GM15510 (cell line): ENCODE measurements around the gene NR6A1.

Experiments used
- POLR2A ChIP-seq: IDR thresholded peaks from 3 replicates; pipeline ENCODE4 v1.6.1; 2011; ENCODE audit warnings: borderline replicate concordance; ENCODE audit not compliant: insufficient read length; ENCODE audit errors: extremely low read depth

NR6A1 gene

DNA sequence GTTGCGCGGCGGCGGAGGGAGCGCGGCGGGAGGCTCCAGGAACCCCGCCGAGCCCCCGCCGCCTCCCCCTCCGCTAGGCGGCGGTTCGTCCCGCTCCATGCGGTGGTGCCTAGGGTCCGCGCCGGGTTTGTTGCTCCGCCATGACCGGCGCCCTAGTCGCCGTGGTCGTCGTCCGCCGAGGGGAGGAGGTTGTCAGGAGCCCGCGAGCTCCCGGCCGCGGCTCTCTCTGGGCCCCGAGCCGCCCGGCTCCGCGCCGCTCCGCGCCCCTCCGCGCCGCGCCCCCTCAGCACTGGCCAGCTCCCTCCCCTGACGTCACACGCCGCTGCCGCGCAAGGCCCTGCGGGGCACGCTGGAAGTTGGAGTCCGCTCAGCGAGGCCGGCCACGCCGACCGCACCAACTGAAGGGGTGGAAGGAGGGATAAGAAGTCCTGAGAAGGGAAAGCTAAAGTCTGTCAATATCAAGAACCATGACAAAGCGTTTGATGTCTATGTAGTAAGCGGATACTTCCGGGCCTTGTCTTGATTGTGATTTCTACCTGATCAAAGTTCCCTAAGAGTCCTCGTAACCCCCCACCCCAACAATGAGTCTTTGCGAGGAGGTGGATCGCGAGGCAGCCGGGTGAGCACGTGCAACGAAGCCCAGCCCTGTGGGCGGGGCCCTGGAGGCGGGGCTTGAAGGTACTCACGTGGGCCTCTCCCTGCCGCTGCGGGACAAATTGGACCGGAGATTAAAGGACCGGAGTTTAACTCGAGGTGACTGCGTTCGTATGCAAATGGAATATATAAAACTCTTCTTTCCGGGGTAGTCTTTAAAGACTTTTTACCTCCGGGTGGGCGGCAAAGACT lies at the start of gene NR6A1:
Gene NR6A1 (minus strand): TSS at position 291 of the 846 bp plus-strand sequence.
- peak; percentile 53 for TF ChIP-seq POLR2A

DNA sequence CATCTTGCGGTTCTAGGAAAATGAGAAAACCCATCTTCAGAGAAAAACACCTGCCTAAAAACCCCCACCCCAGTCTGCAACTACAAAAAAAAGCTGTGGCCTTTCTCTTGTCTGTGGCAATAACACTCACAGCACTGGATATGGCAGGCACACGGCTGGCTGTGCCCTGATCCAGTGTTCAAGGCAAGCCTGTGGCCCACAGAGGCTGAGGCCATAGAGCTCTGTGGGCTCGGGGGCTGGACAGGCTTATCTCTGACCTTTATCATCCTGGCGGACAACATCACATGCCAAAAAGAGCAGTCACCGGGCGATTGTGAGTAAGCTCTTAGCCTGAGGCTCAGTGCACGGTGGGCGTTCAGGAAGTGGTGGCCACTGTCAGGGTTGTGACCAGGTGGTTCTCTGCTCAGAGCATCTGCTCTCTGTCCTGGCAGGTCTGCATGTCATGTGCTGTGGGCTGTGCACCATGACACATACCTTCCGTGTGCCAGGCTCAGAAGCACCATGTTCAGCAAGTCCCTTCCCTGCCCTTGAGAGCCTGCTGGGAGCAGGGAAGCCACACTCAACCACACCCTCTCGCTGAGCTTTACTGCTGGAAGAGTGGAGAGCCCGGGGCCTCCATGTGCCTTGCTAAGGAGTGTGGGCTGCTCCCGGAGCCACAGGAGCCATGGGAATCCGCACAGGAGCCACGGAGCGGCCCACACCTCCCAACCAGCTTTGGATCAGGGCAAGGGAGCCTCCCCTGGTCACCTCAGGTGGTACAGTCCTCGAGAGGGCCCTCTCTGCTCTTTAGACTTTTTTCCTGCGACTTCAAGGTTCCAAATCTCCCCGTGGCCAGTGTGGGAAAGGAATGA lies 47.5 kb upstream of the NR6A1 start:
- TF ChIP-seq POLR2A = no peak

DNA sequence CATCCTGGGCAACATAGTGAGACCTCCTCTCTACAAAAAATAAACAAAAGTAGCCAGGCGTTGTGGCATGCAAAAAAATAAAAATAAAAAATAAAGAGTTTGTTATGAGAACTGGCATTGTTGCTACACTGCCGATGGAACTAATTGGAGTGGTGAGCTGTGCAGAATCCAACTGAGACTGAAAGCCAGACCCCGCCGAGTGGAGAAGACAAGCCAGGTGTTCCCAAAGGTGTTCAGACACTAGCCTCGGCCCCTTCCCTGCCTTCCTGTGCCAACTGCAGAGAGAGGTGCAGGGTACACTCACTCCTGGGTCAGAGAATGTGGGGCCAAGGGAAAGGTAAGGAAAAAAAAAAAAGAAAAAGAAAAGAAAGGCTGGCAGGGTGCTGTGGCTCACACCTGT lies 44.5 kb upstream of the NR6A1 start:
- TF ChIP-seq POLR2A = no peak

DNA sequence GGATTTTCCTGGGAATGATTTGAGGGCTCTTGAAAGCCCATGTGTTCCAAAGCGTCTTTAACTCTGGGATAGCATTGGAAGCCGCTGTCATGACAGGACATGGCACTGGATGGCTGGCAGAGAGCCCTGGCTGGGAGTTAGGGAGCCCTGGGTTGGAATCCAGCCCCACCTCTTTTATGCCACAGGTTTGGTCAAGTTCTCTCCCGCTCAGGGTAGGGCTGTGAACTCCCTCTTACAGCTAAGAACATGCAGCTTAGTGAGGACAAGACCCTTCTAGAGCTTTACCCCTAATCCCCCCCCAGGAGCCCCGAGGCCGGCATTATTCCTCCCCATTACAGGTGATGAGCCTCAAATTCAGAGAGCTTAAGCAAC lies 43.0 kb upstream of the NR6A1 start:
- no peak for TF ChIP-seq POLR2A

DNA sequence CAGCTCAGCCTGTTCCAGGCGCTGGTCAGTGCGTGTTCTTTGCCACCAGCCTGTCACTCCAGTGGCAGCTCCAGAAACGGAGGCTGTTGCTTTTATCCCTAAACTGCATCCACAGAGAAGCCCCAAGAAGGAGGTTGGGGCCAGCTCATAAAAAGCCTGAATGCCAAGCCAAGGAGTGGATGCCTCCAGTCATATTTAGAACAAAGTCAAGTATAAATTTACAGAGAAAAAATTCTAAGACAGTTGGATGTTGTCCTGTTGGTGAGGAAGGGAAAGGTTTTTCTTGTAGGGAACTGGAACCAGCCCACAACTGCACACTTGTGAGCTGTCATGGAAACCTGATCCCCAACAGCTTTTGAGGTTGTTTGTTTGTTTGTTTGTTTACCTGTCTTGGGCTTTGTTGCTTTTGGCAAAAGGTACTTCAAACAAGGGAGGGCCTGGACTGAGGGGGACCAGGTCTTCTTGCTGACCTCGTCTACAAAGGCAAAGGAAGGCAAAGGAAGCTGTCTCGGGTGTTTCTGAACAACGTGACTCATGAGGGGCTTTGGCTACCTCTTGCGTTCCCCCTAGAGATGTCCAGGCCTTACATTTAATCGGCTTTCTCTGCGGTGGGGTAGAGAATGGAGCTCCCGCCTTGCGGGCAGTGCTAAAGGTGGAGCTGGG lies 42.5 kb upstream of the NR6A1 start:
- no peak for TF ChIP-seq POLR2A

DNA sequence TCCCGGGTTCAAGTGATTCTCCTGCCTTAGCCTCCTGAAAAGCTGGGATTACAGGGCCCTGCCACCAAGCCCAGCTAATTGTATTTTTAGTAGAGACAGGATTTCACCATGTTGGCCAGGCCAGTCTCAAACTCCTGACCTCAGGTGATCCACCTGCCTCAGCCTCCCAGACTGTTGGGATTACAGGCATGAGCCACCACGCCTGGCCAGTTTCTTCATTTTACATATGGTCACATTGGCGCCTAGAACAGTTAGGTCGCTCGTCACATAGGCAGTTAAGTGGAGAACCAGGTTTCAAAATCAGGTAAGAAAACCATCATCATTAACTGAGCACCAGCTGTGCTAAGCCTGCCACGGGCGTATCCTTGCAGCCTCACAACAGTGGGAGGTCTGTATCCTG lies 41.9 kb upstream of the NR6A1 start:
- TF ChIP-seq POLR2A = no peak

DNA sequence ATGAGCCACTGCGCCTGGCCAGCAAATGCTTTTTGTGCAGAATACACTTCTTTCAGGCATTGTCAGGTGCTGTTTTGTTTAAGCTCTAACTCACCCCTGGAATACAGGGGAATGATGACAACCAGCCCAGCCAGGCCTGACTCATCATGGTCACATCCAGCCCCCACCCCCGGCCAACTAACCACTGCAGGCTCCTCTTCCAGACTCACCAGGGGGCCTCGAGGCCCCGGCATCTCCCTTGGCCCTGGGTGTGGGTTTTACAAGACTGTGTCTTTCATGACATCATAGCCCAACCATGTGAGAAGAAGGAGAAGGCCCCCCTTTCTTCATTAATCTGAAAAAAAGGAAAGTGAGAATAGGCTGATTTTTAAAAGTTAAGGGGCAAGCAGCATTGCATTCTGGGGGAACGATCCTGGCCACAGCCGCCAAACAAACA lies 41.3 kb upstream of the NR6A1 start:
- TF ChIP-seq POLR2A = no peak

DNA sequence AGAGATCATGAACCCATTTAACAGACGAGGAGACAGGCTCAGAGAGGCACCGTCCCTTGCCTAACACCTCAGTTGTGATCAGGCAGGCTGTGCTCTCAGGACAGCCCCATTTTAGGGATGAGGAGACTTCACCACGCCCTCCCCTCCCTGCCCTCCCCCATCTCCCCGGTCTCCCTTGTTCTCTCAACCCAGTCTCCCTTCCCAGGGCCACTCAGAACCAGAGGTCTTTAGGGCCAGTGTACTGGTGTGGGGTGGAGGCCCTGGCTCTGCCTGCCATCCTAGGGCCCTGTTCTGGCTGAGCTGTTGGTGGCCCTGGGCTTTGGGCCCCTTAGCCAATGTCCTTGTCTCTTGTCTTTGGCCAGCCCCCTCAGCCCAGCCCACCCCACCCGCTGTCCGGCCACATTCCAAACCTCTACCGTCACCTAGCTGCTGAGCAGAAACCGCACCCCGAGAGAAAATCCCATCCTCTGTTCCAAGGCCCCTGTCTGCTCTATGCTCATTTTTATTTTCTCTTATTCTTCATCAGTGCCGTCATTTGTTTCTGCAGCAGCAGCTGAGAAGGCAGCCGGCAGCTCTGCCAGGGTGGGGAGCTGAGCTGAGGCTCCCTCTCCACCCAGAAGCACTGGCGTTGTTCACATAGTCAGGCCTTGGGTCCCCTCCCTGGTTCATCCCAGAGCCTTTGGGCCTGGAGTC lies 39.7 kb upstream of the NR6A1 start:
- TF ChIP-seq POLR2A = no peak

DNA sequence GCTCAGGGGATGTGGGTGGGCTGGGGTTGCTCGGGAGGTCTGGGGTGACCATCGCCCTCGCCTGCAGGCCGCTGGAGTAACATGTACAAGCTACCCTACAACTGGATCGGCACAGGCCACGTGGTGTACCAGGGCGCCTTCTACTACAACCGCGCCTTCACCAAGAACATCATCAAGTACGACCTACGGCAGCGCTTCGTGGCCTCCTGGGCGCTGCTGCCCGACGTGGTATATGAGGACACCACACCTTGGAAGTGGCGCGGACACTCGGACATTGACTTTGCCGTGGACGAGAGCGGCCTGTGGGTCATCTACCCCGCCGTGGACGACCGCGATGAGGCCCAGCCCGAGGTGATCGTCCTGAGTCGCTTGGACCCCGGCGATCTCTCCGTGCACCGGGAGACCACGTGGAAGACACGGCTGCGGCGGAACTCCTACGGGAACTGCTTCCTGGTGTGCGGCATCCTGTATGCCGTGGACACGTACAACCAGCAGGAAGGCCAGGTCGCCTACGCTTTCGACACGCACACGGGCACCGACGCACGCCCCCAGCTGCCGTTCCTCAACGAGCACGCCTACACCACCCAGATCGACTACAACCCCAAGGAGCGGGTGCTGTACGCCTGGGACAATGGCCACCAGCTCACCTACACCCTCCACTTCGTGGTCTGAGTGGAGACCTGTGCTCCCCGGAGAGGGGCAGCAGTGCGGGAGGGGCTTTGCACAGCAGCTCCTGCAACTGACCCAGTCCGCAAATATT lies 38.8 kb upstream of the NR6A1 start:
- TF ChIP-seq POLR2A = no peak

DNA sequence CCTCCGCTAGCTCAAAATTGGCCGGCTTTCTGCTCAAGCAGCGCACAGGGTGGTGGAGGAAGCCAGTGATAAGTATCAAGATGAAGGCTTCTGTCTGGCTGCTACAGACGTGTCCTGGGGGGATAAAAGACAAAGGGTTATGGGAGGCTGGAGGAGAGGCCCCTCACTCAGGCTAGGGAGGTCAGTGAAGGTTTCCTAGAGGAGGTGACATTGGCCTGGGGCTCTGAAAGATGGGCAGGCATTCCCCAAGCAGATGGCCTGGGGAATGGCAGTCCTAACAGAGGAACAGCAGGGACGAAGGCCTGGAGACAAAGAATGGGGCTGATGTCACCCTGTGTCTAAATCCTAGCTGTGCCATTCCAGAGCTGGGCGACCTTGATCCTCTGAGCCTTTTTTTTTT lies 38.1 kb upstream of the NR6A1 start:
- no peak for TF ChIP-seq POLR2A

DNA sequence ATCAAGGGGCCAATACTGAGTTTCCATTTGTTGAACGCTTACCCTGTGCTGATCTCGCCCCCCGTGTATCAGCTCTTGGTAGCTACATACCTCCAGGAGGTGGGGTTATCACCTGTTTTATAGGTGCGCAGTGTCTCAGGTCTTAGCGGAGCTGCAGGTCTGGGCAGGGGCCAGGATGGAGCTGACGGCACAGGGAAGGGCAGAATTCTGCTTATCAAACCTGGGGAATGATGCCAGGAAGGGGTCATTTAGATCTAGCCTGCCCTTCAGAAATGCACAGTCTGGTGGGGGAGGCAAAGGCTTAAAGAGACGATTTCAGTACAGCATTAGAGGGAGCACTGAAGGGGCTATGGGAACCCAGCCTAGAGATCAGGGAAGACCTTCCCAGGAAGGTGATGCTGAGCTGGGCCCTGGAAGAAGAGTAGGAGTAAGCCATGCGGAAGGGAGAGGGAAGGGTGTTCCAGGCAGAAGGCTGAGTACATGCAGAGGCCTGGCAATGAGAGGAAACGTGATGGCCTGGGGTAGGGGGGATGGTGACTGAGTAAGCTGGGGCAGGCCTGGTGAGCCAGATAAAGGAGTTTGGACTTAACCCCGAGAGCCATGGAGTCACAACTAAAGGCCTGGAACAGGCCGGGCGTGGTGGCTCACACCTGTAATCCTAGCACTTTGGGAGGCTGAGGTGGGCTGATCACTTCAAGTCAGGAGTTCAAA lies 37.3 kb upstream of the NR6A1 start:
- TF ChIP-seq POLR2A = no peak

DNA sequence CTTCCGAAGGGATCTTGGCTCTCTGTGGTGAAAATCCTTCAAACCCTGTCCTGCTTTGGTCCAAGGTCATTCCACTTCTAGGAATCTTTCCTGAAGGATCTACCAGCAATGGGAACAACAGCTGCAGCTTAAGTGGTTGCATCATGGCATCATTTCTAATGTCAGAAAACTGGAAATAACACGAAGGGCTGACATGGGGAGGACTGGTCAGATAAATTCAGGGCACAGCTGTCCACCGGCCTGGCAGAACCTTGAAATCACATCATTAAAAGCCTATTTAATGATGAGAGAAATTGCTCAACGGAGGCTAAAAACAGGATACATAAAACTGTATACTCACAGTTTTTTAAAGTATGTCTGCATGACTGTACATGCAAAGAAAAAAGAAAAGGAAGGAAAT lies 34.1 kb upstream of the NR6A1 start:
- no peak for TF ChIP-seq POLR2A

DNA sequence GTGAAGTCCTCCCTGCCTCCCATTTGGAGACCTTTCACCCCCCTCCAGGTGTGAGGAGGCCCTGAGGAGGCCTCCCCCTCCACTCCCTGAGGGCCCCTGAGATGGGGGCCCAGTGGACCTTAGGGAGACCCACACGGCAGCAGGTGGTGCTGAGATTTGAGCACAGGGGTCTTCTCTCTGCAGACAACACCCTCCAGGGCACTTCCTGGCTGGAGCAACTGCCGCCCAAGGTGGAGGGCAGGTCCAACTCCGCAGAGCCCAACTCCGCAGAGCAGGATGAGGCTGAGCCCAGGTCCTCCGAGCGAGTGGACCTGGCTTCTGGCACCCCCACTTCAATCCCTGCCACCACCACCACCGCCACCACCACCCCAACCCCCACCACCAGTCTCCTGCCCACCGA lies 32.8 kb upstream of the NR6A1 start:
- TF ChIP-seq POLR2A = no peak
